Right atrium auricular region (tissue), 2 donors: Measurements from ENCODE around the gene MADD. TPM values are rescaled to one million over a fixed set of nuclear protein-coding genes. Genes with fewer than 3 reads are reported as not detected.
A peak's percentile ranks its signal among the peaks of the same experiment; 100 is the strongest.

Source experiments
- DNase-seq: peaks from one replicate; pipeline ENCODE4 v3.0.0-alpha.2; 2019; ENCODE audit warnings: low spot score
- H3K27ac ChIP-seq, 2 donors: fragments of 200-600 bp; sonication (generic); 1 replicate in 1 of 2; 2 replicates in 1 of 2; pipeline ENCODE4 v1.5.1; 2016 to 2019
- H3K27me3 ChIP-seq, 2 donors: fragments of 200-600 bp; sonication (generic); one replicate each; pipeline versions ENCODE4 v1.5.1 to v1.6.0; 2017 to 2019
- H3K36me3 ChIP-seq: fragments of 200-600 bp; sonication (generic); one replicate; pipeline ENCODE4 v1.5.1; 2016
- H3K4me1 ChIP-seq, 2 donors: fragments of 200-600 bp; sonication (generic); one replicate each; pipeline versions ENCODE4 v1.5.1 to v1.6.0; 2017 to 2019
- H3K4me3 ChIP-seq, 2 donors: fragments of 200-600 bp; sonication (generic); 1 replicate in 1 of 2; 2 replicates in 1 of 2; pipeline ENCODE4 v1.5.1; 2017 to 2019; ENCODE audit warnings: mild to moderate bottlenecking in 1 of 2, moderate library complexity in 1 of 2
- H3K9me3 ChIP-seq, 2 donors: fragments of 200-600 bp; sonication (generic); one replicate each; pipeline ENCODE4 v1.5.1; 2019
- total RNA-seq, 2 donors: library from RNA; depleted of rRNA; stranded (reverse); fragments of >200 nt; gene quantifications; one replicate each; pipeline ENCODE4 v1.1.0, GENCODE V29; 2016
- TF ChIP-seq, protein P1 (sequence below), 2 donors: fragments of 200-600 bp; sonication (generic); IDR thresholded peaks; one replicate each; pipeline ENCODE4 v1.5.1; 2019; ENCODE audit warnings: antibody characterized with exemption in 2 of 2

Gene MADD
- total RNA-seq, 2 donors from 2014 or later, result 28.2 to 49.8 TPM

DNA sequence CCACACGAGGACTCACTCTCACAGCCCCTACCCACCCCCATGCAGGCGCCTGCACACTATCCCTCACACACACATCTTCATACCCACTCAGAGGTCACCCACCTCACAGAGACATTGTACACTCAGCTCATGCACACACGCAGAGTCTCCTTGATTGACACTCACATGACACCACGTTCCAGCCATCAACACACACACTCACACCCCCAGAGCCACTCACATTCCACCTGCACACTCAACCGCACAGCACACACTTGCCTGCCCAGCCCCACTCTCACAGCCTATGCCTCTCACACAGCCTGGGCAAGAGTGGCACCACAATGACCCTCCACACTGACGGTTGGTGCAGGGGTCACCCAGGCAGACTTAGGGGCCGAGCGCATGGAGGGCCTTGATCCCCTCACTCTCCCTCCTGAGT, 106.2 kb downstream of the MADD start:
- no peak for DNase-seq
- Histone ChIP-seq H3K4me3 (peak overlapping the region in 1 of 2 donors; percentile 41), H3K9me3 (no peaks in the 10 kb centered on the region), H3K36me3 (no peaks in the 10 kb centered on the region), H3K27ac (no peak overlapping the region), H3K27me3 (no peaks in the 10 kb centered on the region), H3K4me1 (peaks cover 0 to 5% of the 10 kb centered on the region in 2 donors)
- TF ChIP-seq, protein P1, sequence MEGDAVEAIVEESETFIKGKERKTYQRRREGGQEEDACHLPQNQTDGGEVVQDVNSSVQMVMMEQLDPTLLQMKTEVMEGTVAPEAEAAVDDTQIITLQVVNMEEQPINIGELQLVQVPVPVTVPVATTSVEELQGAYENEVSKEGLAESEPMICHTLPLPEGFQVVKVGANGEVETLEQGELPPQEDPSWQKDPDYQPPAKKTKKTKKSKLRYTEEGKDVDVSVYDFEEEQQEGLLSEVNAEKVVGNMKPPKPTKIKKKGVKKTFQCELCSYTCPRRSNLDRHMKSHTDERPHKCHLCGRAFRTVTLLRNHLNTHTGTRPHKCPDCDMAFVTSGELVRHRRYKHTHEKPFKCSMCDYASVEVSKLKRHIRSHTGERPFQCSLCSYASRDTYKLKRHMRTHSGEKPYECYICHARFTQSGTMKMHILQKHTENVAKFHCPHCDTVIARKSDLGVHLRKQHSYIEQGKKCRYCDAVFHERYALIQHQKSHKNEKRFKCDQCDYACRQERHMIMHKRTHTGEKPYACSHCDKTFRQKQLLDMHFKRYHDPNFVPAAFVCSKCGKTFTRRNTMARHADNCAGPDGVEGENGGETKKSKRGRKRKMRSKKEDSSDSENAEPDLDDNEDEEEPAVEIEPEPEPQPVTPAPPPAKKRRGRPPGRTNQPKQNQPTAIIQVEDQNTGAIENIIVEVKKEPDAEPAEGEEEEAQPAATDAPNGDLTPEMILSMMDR (IDR thresholded peaks at IDR 0.05), result no peak

DNA sequence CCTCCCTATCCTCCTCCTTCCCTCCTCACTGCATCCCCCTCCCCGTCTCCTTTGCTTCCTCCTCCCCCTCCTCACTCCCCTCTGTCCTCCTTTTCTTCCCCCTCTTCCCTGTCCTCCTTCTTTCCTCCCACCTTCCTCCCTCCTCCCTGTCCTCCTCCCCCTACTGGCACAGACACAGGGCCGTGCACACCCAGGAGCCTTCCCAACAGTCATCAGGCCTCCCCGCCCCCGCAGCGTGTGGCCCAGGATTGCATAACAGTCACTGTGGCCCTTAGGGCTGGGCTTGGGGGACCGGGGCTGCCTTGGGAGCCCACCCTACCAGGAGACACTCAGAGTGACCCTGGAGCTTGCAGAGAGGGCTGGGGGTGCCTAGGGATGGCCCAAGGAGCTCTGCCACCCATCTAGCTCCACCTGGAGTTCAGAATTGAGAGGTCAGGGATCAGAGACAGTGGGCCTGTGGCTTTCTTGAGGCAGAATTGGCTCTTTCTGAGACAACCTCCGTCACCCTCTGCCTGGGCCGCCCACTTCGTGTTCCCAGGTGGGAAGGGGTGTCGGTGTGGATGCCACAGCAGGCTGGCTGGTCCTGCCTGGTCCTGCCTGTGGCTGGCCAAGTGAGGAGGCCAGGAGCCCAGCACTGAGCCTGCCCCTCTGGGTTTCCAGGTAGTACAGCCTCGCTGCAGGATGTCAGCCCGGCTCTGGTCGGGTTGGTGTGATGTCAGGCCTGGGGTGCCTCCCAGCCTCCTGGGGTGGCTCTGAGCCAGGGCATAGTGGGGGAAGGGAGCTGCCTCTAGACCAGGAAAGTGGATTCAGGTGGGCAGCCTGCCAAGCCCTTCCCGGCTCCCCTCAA, 106.8 kb downstream of the MADD start:
- no peak for DNase-seq
- Histone ChIP-seq H3K4me3 (peak overlapping the region; percentile 13 to 41), H3K27ac (peak overlapping the region; percentile 21 to 55)

DNA sequence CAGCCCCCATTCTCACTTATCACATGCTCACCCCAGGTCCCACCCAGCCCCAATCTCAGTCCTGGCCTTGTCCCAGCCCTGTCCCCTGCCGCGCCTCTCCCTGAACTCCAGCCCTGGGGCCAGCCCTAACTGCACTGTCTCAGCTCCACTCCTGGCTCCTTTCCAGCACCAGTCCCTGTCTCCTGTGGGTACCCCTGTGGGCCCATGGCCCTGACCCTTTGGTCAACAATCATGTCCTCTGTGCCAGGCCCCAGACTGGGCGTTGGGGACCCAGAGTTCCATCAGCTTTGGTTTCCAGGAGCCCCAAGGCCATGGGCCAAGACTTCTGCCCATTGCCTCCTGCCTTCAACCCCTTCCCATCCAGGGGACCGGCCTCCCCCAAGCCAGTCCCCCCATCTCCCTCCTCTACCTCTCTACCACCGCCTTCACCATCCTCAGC, 107.7 kb downstream of the MADD start:
- no peaks in the 10 kb centered on the region for H3K36me3 ChIP-seq
- H3K4me3 ChIP-seq, result peak overlapping the region; percentile 13 to 41
- H3K27me3 ChIP-seq, result no peaks in the 10 kb centered on the region
- H3K27ac ChIP-seq, result peak overlapping the region; percentile 55 to 63
- H3K4me1 ChIP-seq, result peaks cover 0 to 5% of the 10 kb centered on the region in 2 donors
- no peaks in the 10 kb centered on the region for H3K9me3 ChIP-seq
- no peak for DNase-seq
- TF ChIP-seq, protein P1 (IDR thresholded peaks at IDR 0.05), result no peak

More for the DNA sequence above, 106.8 kb downstream of the MADD start:
- no peaks in the 10 kb centered on the region for H3K36me3 ChIP-seq
- H3K4me1 ChIP-seq, result peaks cover 0 to 5% of the 10 kb centered on the region in 2 donors
- H3K9me3 ChIP-seq, result no peaks in the 10 kb centered on the region
- no peaks in the 10 kb centered on the region for H3K27me3 ChIP-seq
- TF ChIP-seq, protein P1 (IDR thresholded peaks at IDR 0.05), result no peak

DNA sequence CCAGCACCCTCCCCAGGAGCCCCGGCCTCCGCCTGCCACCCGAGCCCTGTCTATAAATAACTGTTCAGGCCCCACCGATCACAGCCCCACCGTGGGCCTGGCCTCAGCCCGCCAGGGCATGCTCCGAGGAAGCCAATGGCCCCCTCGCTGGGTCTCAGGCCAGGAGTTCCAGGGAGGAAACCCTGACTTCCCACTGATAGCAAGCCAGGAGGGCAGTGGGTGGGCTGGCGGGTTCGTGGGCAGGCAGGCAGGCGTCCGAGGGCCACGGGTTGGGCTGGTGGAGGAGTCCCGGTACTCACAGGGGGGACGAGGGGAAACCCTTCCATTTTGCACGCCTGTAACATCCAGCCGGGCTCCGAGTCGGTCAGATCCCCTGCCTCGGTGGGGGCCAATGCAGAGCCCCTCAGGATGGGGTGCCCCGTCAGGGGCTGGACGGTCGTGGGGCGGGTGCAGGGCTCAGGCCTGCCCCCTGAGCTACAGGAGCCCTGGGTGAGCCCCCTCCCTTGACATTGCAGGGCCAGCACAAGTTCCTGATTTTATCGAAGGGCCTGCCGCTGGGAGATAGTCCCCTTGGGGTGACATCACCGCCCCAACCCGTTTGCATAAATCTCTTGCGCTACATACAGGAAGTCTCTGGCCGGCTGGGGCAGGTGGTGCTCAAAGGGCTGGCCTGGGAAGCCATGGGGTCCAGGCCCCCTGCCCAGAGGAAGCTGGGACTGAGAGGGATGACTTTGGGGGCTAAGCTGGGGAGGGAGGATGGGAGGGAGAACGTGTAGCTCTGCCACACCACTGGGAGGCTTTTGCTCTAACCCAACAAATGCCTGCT, 108.3 kb downstream of the MADD start, which contains the start of gene SPI1:
SPI1 (minus strand) TSS at position 538 of the 826 bp plus-strand sequence; CDS start at position 344, 194 bp downstream.
- DNase-seq, result peak; percentile 80
- peaks cover 0 to 5% of the 10 kb centered on the region in 2 donors for H3K4me1 ChIP-seq
- H3K9me3 ChIP-seq, result no peaks in the 10 kb centered on the region
- TF ChIP-seq, protein P1 (IDR thresholded peaks at IDR 0.05), result no peak
- H3K36me3 ChIP-seq, result no peaks in the 10 kb centered on the region
- no peaks in the 10 kb centered on the region for H3K27me3 ChIP-seq
- H3K4me3 ChIP-seq, result peak within 1 kb of the TSS; percentile 13 to 41
- peak within 1 kb of the TSS; percentile 55 to 63 for H3K27ac ChIP-seq

DNA sequence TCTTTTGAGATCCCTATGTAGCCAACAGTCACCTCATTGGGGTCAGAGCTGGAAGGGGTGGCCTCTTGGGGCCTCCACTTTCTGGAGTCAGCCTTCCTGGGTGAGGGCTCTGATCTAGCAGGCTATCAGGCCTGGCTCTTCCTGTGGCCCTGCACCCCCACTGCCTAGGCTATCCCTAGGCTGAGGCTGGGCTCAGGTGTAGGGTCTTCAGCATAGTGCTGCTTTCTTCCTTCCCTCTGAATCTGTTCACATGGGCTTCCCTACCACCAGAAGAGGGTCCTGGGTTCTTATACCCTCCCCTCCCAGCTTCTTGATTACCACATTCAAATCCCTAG, 108.9 kb downstream of the MADD start:
- TF ChIP-seq, protein P1 (IDR thresholded peaks at IDR 0.05), result no peak
- Histone ChIP-seq H3K27me3 (no peaks in the 10 kb centered on the region), H3K4me3 (no peak overlapping the region), H3K9me3 (no peaks in the 10 kb centered on the region), H3K36me3 (no peaks in the 10 kb centered on the region), H3K4me1 (peaks cover 0 to 3% of the 10 kb centered on the region in 2 donors), H3K27ac (peak overlapping the region; percentile 11 to 55)
- no peak for DNase-seq
